ENCODE measurements around the gene HUNK.
"Not testable (repeated sequence)": the region's sequence is repeated elsewhere in the genome, so short reads cannot be mapped to it uniquely, and the experiment has no call there.

The HUNK gene

DNA sequence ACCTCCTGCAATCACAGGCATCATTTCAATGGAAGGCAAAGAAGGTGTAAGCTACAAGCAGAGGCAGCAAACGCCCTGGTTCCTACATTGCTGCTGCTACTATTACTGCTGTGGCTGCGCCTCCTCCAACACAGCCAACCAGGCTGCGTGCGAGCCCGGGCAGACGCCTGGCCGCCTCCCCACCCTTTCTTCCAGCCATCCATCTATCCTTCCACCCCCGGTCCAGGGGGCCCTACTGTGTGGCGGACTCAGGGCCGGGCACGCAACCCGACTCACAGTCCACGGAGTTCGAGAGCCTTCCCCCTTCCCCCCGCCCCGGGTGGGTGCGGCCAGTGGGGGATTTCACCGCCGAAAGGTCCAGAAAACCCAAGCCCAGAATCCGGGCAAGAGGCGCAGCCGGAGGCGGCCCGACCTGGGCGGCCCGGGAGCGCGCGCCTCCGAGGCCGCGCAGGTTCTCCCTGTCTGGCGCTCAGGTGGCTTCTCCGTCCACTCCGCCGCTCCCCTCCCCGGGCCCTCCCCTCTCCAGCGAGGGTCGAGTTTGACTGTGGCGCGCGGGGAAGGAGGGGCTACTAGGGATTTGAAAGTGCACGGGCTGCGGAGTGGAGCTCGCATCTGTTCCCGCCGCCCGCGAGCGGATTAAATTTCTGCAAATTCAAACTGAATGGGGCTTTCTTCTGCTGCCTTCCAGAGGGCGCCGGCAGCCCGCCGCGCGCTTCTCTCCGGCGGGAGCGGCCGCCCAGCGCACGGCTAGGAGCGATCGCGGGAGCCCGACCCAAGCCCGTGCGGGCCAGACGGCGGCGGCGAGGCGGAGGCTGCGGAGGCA lies at the start of gene HUNK:
TSS of gene HUNK (plus strand) at position 569 of the 823 bp plus-strand sequence. CDS start 655 bp downstream, outside the sequence.
- peak; percentile 28 for DNase-seq

DNA sequence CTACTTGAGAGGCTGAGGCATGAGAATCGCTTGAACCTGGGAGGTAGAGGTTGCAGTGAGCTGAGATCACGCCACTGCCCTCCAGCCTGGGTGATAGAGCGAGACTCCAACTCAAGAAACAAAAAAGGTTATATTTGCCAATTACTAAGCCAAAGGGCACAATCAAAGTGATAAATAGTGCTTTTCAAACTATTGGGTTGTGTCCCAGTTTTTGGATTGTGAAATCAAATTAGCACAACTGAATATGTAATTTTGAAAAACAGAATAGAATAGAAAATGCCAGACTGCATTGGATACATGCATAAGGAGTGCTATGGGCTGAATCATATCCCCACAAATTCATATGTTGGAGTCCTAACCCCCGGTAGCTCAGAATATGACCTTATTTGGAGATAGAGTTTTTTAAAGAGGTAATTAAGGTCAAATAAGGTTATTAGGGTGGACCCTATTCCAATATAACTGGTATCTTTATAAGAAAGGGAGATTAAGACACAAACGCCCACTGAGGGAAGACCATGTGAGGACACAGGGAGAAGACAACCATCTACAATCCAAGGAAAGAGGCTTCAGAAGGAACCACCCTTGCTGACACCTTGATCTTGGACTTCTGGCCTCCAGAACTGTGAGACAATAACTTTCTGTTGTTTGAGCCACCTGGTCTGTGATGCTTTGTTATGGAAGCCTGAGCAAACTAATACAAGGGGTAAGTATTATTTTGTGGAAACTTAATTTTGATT lies 42.9 kb upstream of the HUNK start:
- DNase-seq = no peak

GRCh38 chr21:31830701-31831100 lies 42.1 kb upstream of the HUNK start:
- no peak for DNase-seq

DNA sequence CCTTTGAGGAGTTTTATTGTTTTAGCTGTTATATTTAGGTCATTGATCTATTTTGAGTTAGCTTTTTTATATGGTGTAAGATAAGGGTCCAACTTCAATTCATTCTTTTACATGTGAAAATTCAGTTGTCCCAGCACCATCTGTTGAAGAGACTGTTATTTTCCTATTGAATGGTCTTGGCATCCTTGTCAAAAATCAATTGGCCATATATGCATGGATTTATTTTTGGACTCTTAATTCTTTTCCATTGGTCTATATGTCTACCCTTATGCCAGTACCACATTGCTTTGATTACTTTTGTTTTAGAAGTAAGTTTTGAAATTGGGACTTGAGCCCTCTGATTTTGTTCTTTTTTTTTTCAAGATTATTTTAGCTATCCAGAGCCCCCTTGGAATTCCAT lies 35.8 kb upstream of the HUNK start:
- DNase-seq = no peak

DNA sequence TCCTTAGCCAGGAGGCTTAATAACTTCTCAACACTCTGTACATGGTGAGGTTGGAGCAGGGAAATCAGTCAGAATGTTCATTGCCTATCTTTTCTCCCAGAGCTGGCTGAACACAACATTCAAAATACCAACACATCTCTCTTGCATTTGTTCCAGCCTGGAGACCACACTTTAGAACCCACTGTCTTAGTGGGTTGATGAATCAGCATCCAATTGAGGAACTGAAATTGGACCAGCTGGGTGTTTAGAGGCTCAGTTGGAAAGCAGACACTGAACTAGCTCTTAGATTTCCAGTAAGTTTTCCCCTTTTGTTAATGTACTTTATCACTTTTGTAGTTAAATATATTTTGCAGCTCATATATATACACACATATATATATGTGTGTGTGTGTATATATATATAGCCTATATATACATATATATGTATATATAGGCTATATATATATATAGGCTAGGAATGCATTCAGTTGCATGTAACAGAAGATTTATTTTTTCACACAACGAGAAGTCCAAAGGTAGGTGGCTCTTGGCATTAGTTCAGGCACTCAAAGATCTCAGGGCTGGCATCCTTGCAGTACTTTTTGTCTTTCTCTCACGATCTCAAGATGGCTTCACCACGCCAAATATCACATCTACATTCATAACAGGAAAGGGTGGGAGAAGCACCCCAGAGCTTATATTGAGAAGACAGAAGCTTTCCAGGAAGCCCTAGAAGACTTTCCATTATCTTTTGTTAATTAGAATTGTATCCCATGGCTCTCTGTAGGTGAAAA lies 35.0 kb upstream of the HUNK start:
- DNase-seq = no peak

DNA sequence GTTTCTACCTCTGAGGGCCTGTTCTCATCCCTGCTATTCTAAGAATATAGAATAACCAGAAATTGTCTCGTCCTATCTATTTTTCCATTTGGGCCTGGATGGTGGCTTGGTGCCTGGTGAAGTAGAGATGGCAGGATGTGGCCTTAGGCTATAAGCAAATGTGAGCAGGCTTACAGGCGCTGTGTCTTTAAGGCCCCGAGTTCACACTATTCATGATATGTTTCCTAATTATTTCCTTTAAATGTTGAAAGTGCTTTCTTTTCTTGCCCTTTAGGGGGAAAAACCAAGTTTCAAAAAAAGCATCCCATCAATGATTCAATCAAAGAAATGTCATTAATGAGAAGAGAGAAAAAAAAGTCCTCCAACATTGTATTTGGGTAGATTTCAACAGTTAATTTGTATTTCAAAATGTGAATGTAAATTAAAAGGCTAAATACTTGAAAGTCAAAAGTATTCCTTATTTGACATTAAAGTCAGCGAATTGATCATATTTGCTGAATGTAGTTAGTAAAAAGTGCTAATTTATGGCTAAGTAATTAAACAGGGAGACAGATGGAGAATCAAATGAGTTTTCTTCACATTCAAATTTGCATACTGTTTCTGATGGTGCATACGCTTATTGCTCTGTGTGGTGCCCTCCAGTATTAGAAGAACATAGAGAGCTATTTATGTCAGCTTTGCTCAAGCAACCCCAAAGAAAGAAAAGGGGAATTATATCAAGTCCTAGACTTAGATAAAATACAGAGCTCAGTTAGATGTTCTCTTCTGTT lies 34.0 kb upstream of the HUNK start:
- no peak for DNase-seq

DNA sequence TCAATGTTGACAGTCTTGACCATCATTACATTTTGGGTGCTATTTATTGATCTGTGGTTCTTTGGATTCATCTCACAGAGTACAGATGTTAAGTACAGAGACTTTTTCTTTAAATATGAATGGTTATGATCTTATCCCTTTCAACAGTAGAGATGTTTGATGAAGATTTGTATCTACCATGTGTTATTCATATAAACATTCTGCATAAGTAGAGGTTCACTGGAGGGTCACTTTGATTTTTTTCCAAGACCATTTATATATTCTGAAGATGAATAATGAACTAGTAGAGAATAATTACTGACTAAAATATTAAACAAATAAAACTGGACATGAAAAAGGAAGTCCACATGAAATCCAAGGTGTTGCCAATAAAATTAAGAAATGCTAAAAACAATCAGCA lies 28.6 kb upstream of the HUNK start:
- DNase-seq = no peak

DNA sequence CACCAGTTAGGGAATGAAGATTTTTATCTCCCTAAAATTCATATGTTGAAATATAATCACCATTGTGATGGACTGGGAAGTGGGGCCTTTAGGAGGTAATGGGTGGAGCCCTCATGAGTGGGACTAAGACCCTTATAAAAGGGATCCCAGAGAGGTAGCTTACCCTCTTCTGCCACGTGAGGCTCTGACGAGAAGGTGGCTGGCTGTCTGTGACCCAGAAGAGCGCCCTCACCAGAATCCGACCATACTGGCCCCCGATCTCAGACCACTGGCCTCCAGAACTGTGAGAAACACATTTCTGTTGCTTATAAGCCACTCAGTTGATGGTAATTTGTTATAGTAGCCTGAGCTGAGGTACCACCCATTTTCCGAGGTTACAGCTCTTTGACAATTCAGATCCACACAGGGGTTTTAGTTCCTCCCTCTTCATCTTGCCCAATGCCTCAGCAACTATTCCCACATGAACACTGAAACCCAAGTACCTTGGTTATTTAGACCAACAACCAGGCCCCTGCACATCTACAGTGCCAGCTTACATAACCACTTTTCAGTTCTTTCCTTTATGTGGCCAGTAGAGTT lies 27.6 kb upstream of the HUNK start:
- no peak for DNase-seq

- DNase-seq = no peak
Observed at GRCh38 chr21:31846690-31847089, 26.1 kb upstream of the HUNK start.

- DNase-seq = no peak
Observed at GRCh38 chr21:31847761-31848160, 25.1 kb upstream of the HUNK start.

GRCh38 chr21:31848326-31848985 lies 24.4 kb upstream of the HUNK start:
- no peak for DNase-seq

DNA sequence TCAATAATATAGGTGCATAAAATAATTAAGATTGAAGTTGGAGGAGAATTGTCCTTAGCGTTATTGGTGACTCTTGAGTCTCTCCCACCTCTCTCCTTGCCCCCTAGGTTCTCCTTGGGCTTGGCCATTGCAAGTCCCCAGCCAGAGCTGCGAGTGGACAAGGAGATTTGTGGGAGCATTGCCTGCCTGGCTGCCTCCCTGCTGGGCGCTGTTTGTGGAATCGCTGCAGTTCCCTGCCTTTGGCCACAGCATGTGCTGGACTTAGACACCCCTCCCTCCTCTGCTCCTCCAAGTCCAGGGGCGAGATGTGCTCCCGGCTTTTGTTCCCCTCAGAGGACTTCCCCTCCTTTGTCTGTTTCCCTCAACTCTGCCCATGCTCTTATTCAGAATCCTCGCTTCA lies 21.9 kb upstream of the HUNK start:
- no peak for DNase-seq

GRCh38 chr21:31855180-31855579 lies 17.6 kb upstream of the HUNK start:
- no peak for DNase-seq

DNA sequence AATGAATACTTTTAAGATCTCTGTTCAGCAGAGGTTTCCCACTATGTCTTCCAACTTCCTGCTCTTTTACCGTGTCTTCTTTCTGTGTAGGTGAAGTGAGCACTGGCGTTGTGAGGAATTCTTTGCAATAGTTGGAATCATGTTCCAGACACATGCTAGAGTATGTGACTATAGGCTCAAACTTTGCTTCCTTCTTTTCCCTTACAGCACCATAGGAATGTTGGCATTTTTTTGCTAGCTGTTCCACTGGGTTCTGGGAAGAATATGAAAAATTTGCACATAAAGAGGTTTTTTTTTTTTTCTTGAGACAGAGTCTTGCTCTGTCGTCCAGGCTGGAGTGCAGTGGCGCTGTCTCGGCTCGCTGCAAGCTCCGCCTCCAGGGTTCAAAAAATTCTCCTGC lies 15.7 kb upstream of the HUNK start:
- no peak for DNase-seq

GRCh38 chr21:31857631-31858030 lies 15.2 kb upstream of the HUNK start:
- not testable (repeated sequence) for DNase-seq

DNA sequence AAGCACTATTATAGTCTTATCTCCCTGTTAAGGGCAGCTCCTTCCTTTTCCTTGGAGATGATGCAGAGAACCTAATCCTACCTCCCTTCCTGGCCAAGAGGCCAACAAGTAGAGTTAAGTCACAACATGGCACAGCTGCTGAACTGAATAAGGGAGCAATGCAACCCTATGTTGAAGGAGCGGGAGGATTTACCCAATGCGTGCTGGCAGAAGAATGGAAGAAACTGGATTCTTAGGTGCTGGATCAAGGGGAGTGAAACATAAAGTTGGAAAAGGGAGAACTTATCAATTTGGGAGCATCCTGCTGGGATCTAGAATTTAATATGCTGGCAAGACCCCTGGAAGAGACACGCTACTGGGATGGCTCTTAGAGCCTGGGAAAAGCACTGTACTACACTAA lies 12.0 kb upstream of the HUNK start:
- no peak for DNase-seq

DNA sequence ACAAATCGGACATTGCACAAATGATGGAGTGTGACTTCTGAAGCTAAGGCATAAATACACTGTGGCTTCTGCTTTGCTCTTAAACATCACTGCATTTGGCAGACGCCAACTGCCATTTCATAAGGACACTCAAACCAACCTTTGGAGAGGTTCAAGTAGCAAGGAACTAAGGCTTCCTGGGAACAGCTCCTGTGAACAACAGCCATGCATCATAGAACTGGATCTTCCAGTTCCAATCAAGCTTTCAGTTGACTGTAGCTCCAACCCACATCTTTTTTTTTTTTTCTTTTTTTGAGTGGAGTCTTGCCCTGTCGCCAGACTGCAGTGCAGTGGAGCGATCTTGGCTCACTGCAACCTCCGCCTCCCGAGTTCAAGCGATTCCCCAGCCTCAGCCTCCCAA lies 10.7 kb upstream of the HUNK start:
- no peak for DNase-seq

- no peak for DNase-seq
Observed at GRCh38 chr21:31865429-31865970, 7.3 kb upstream of the HUNK start.

GRCh38 chr21:31866077-31866511 lies 6.7 kb upstream of the HUNK start:
- peak; percentile 68 for DNase-seq

GRCh38 chr21:31869750-31870149 lies 3.1 kb upstream of the HUNK start:
- DNase-seq = no peak

GRCh38 chr21:31870472-31871193 lies 2.2 kb upstream of the HUNK start:
- DNase-seq = no peak

Measured in EL (cell line).